ENCODE data around the gene NKRF. TPM values are rescaled to one million over a fixed set of nuclear protein-coding genes. Genes with fewer than 3 reads are reported as not detected.

Gene NKRF
- total RNA-seq, 2 experiments from 2014 or later, result 28.8 to 30.4 TPM

DNA sequence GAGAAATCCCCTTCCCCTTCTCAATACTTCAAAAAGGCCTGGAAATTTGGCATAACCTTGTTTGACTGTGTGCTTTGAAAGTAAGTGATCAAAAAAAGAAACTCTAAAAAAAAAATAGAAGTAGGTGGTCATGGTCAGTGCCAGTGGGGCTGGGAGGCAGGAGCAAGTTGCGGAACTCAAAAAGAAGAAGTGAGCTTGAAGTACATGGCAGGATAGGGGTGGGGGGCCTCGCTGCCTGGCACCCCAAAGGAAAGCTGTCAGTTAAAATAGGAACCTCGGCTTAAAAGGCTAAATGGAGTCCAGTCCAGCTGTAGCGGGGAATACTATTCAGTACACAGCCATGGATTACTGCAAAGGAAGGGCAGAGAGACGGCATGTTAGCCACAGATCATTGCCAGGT, 12.2 kb upstream of the NKRF start:
- POLR2A ChIA-PET, result no interaction called here
- CTCF ChIA-PET, result no interaction called here

DNA sequence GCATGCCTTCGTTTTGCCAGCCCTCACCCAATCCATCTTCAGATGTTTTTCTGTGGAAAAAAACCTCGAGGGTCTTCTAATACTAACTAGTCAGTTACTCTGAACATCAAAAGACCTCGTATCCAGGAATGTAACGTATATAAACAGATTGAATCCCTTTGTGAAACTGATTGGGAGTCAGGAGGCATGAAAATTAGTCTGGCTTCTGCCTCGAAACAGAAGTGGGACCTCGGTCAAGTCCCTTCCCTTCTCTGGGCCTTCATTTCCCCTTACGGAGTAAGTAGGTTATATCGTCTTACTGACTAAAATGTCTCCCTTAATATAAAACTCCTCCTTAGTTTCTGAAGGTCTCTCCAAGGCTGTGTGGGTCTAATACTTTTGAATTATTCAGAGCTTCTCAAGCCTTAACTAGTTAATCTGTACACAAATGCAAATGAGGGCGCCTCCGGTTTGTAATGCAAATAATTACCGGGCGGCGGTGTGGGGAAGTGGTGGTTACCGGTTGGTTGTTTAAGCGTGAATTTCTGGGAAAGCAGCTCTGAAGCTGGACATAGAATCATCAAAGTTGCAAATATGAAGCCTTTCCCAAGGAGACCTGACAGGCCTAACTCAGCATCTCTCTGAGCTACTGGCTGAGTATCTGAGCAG, 11.4 kb upstream of the NKRF start:
- ChIA-PET POLR2A (no interaction called here), CTCF (interaction anchor here (0.7 kb wide), 1 partner anchor 132 kb away, joined by 4 read pairs; no protein-coding TSS in a partner anchor)

DNA sequence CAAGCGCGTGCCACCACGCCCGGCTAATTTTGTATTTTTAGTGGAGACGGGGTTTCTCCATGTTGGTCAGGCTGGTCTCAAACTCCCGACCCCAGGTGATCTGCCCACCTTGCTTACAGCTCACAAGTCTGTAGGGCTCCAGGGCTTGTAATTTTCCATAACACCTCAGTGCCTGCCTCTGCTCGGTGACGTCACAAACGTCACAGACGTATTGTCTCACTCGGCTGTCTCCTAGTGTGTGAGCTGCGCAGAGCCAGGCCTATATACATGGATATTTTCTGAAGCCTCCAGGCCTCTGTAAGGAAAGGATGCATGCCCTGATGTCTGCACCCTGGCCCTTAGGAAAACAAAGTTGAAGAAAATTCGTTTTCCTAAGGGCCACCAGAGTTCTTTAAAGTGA, 8.6 kb upstream of the NKRF start:
- ChIA-PET CTCF (interaction anchor here (1.0 kb wide), 1 partner anchor 115 kb away, joined by 3 read pairs; no protein-coding TSS in a partner anchor), POLR2A (interaction anchor here (0.6 kb wide), 1 partner anchor 113 kb away, joined by 4 read pairs; no protein-coding TSS in a partner anchor)

DNA sequence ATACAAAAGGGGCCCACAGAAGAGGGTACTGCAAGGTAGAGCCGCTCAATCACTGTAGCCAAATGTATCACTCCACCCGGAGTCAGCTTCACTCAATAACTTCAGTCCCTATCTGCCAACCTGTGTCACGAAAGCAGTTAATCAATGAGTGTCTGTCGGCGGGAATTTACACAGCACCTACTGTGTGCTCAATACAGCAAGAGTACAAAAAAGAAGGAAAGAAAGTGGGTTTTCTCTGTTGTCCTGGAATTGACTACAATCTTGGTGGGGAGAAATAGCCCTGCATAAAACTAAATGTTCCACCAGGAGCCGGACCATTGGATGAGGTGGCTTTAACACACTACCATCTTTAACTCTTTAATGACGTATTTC, 780 bp upstream of the NKRF start:
- POLR2A ChIA-PET, result interaction anchor here (0.7 kb wide), 1 partner anchor 138 kb away, joined by 3 read pairs; no protein-coding TSS in a partner anchor
- CTCF ChIA-PET, result no interaction called here

DNA sequence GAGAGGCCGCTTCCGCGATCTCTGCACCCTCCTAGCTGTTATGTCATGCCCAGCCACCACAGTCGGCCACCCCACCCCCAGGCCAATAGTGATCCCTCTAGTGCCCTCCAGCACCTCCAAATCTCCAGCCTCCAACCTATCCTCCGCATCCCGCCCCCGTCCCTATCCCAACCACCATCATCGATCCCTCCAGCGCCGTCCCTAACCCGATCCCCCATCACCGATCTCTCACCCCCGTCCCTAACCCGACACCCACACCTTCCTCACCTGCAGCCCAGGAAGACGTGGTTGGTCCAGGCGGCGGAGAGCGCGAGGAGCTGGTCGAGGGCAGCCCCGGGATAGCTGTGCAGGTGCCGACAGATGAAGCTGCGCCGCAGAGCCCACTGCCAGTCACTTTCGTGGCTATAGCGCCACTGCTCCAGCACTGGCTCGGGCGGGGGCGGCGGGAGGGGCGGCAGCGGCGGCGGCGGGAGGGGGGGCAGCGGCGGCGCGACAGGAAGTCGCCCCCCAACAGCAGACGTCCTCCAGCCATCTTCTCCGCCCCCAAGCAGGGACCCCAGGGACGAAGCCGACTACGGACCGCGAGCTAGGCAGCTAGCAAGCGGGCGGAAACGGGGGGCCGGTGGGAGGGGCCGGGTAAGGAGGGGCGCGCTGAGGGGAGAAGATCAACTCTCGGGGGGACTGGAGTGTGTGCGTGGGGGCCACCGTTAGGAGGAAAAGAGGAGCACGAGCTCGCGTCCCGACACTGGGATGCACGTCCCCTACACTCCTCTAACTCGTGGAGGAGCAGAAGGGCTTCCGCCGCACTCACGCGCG, 552 bp downstream of the NKRF start:
- ChIA-PET POLR2A (interaction anchor here (0.6 to 1.6 kb wide), 9 partner anchors 11 to 87 kb away, joined by 3 to 15 read pairs (median 4); partner anchors contain the start of genes SEPTIN6 and UBE2A), CTCF (interaction anchor here (0.7 to 1.5 kb wide), 2 partner anchors 11 to 124 kb away, joined by 3 to 9 read pairs; no protein-coding TSS in a partner anchor)

DNA sequence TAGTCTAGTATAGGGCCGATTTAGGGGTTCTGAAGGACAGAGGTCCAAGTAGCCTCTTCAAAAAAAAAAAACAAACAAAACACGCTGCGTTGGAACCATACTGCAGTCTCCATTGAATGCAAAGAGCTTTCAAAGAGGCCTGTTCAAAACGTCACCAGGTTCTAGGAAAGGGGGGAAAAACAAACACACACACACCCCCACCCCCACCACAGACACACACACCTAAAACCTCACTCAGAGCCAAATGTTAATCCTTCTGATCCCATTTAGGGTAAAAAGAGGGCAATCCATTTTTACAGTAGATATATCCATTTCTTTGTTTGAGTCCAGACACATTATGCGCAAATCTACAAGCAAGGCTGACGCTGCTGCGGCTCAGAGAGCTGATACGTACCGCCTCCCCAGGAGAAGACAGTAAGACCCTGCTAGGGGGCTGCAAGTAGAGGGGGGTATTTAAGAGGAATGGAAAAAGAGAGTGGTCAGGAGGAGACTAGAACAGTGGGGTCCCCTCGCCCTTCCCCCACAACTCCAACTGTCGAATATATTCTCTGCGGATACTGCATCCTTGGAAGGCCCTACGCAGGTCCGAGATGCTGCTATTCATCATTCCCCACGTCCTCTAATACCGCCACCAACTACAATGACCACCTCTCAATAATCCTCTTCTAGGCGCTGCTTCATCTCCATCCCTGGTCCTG, 1.3 kb downstream of the NKRF start:
- POLR2A ChIA-PET, result interaction anchor here (0.8 to 1.6 kb wide), 5 partner anchors 23 to 86 kb away, joined by 3 to 9 read pairs (median 4); partner anchors contain the start of gene UBE2A
- CTCF ChIA-PET, result interaction anchor here (0.7 to 1.5 kb wide), 2 partner anchors 12 to 125 kb away, joined by 3 to 9 read pairs; no protein-coding TSS in a partner anchor

DNA sequence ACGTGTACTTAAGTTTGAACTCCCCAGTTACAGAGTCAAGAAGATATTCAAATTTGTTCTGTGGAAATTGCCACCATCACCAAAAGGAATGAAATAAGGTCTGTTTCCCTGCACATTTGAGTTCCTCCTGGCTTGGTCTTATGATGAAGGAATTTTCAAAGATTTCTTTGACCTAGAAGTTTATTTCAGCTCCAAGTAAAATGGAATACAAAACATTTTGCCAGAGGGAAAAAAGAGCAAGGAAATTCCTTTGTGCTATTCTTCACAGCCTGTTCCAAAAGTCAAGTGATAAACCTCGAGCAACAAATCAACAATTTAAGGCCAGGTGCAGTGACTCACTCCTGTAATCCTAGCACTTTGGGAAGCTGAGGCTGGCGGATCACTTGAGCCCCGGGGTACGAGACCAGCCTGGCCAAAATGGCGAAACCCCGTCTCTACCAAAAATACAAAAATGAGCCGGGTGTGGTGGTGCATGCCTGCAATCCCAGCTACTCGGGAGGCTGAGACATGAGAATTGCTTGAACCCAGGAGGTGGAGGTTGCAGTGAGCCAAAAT, 3.4 kb downstream of the NKRF start:
- CTCF ChIA-PET, result no interaction called here
- POLR2A ChIA-PET, result interaction anchor here (0.5 to 0.9 kb wide), 2 partner anchors 29 to 263 kb away, joined by 3 read pairs; partner anchors contain the start of gene UBE2A

DNA sequence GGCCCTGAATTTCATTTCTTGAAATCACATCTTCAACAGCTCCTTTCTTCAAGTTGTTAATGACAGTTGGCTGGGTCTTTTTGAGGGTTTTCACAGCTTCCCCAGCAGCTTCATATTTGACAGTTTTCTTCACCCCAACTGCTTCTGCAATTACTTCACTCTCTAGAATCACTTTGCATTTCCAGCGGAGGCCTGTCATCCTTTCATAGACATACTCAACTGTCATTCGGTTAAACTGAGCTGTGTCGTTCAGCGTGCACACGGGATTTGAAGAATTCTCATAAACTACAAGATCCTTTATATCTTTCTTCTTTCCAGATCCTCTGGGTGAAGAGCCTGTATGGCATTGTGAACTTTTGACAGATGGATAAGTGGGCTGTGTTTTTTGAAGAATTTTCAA, 16.4 kb downstream of the NKRF start:
- POLR2A ChIA-PET, result interaction anchor here (0.5 to 1.3 kb wide), 3 partner anchors 12 to 40 kb away, joined by 4 to 6 read pairs (median 5); partner anchors contain the start of gene UBE2A
- CTCF ChIA-PET, result no interaction called here

DNA sequence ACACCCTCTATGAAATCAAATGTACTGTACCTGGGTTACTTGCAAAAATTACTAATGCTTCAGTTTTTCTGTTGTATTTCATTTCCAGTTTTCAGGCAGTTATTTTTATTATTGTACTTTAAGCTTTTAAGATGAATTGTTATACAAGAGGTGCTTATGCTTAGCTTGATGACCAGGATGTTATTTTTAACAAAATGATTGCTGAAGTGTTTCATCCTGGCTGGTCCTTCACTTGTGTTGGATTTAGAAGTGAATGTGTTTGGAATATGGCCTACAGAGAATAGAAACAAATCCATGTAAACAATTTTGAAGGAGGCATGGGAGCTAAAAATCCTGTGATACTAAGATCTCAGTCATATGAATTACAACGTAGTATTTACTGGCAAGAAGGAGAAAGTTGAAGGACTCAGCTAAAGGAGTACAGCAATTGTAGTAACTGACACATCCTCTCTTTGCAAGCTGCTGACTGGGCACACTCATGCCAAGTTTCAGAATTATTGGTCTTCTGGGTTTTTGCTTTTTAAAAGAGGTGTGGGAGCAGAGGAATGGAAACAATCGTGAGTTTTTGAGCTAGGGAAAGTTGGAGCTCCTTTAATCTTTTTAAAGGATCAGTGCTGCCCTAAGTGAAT, 22.7 kb downstream of the NKRF start:
- POLR2A ChIA-PET, result interaction anchor here (0.6 to 1.1 kb wide), 3 partner anchors 9 to 30 kb away, joined by 3 to 5 read pairs (median 4); partner anchors contain the start of genes NKRF and UBE2A

DNA sequence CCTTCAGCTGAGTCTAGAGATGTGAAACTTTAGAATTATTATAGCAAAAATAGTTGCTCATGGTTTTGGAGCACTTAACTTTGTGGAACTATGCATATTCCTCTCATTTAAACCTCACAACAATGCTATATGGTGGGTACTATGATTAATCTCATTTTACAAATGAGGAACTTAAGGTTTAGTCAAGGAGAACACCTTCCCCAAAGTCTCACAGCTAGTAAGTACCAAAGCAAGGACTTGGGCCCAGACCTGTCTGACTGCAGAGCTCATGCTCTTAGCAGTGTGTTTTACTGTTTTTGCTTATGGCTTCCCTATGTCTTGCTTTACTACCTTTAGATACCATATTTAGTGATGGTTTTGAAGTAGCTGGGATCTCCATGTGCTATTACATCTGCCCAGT, 26.8 kb downstream of the NKRF start:
- CTCF ChIA-PET, result no interaction called here

More for the DNA sequence above, 22.7 kb downstream of the NKRF start:
- CTCF ChIA-PET, result interaction anchor here (0.8 to 1.1 kb wide), 2 partner anchors 101 kb away, joined by 3 read pairs; no protein-coding TSS in a partner anchor

DNA sequence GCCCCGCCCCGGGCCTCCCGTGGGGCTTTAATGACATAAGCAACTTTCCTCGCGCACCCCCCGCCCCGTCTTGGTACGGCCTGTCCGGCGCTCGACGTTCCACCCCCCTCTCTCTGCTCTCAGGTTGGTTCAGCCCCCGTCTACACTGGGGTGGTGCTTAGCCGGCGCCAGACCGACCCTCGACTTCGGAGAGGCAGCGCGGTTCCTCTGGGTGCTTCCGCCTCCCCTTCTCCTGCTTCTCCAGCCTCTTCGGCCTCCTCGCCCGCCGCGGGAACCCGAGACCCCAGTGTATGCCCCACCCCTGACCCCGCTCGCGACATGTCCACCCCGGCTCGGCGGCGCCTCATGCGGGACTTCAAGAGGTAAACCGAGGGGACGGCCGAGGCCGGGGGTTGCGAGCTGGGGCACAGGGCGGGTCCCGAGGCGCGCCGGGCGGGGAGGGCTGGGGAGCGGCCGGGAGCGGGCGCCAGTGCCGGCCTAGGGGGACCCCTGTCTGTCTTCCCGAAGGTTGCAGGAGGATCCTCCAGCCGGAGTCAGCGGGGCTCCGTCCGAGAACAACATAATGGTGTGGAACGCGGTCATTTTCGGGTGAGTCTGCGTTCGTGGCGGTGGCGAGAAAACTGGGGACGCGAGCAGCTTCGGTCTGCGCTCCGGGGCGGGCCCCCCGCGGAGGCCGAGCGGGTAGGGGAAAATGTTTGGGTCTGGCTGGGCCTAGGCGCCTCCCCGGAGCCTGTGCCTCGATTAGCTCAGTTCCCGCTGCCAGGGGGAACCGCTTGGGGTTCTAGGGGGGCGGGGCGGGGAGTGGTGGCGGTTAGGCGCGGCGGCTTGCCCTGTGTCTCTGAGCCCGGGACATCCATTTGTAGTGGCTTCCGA, 31.6 kb downstream of the NKRF start, which contains the start of gene UBE2A:
Gene UBE2A (plus strand): TSS at position 170 of the 873 bp plus-strand sequence. CDS start 149 bp downstream, at position 319.
- ChIA-PET CTCF (interaction anchor here (1.0 to 1.4 kb wide), 2 partner anchors 17 to 58 kb away, joined by 3 read pairs; no protein-coding TSS in a partner anchor), POLR2A (interaction anchor here (0.5 to 2.0 kb wide), 14 partner anchors 9 to 212 kb away, joined by 3 to 9 read pairs (median 4); partner anchors contain the start of genes NKRF, SEPTIN6, SLC25A5 and SOWAHD)

More for the DNA sequence above, 26.8 kb downstream of the NKRF start:
- POLR2A ChIA-PET, result interaction anchor here (0.5 to 0.6 kb wide), 2 partner anchors 9 to 41 kb away, joined by 3 to 6 read pairs; no protein-coding TSS in a partner anchor

DNA sequence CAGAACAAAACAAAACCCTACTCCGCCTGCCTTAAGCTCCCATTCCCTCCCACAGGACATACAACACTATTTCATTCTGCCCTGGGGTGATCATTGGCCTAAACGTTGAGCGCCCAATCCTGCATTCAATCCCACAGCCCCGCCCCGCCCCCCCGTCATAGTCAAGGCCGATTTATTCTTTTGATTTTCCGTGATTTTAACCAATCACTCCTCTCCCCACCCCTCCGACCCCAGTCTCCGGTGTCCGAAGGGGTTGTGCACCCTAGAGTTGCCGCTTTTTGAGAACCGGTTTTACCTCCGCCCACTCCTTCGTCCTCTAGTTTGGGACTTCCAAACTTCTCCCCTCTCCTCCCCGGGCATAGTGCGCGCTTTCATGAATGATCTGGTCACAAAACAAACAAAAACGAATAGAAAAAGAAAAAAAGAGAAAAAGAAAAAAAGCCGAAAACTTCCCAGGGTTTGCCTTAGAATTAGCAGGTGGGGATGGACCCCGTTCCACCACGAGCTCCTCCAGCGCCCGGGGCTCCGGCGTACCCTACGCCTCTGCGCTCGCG, 32.3 kb downstream of the NKRF start:
- CTCF ChIA-PET, result interaction anchor here (1.0 to 1.4 kb wide), 3 partner anchors 18 to 57 kb away, joined by 3 to 4 read pairs (median 3); no protein-coding TSS in a partner anchor
- POLR2A ChIA-PET, result interaction anchor here (0.5 to 2.0 kb wide), 9 partner anchors 10 to 213 kb away, joined by 3 to 8 read pairs (median 3); partner anchors contain the start of genes SLC25A5 and SOWAHD

DNA sequence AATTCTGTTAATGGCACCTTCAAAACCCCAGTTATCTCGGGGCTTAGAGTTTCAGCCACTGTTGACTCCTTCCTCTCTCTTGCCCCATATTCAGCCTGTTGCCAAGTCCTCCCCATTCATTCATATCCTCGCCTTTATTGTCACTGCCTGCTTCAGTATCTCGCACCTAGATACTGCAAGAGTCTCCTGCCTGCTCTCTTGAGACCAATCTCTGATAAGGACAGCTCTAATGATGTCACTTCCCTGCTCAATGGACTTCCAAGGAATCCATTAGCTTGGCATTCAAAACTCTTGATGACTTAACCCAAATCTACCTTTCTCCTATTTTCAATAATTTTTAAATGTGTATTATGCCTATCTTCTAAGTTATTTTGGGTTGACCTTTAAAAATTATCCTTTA, 33.0 kb downstream of the NKRF start:
- ChIA-PET POLR2A (interaction anchor here (0.9 kb wide), 1 partner anchor 9 kb away, joined by 3 read pairs; no protein-coding TSS in a partner anchor), CTCF (interaction anchor here (1.0 kb wide), 1 partner anchor 27 kb away, joined by 4 read pairs; no protein-coding TSS in a partner anchor)

DNA sequence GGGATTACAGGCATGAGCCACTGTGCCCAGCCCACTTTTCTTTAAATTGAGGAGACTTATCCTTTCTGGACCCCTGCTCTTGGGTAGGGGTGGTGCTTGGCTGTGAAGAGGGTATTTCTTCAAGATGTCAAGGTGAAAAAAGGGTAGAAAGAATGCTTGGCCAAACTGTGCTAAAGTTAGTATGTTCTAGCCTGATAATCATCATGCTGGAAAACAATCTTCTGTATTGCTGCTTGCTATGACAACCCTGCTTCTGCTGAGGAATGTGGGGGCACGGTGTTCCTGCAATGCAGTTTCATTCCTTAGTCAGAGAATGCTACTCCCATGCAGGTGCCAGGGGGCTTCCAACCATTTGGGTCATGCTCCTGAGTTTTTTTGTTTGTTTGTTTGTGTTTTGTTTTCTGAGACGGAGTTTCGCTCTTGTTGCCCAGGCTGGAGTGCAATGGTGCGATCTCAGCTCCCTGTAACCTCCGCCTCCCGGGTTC, 35.8 kb downstream of the NKRF start:
- ChIA-PET CTCF (no interaction called here), POLR2A (no interaction called here)

DNA sequence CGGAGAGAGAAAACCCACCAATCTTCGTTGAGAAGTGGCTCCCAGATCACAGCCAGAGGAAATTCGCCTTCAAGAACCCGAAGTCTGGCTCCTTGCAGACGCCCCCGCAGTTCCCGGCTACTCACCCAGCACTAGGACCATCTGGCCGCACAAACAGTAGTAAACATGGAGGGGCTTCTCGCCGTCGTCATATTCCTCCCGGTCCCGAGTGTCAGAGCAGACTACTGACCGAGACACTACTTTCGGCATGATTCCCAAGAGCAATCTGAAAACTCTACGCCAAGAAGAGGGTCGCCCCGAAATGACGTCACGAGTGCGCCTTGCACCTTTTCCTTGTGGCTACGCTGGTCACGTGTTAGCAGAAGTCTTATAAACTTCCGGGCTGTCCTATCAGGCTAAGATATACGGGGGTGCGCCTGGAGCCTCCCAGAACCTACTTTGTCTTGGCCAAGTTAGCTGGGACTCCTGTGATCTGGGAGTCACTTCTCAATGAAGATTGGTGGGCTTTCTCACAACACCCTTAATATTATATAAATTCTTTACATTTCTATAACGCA, 41.0 kb downstream of the NKRF start, which contains the start of gene STEEP1:
Gene STEEP1 (minus strand): TSS at position 303 of the 557 bp plus-strand sequence. CDS start 54 bp downstream, at position 249.
- ChIA-PET CTCF (no interaction called here), POLR2A (interaction anchor here (1.3 kb wide), 1 partner anchor 10 kb away, joined by 3 read pairs; no protein-coding TSS in a partner anchor)

DNA sequence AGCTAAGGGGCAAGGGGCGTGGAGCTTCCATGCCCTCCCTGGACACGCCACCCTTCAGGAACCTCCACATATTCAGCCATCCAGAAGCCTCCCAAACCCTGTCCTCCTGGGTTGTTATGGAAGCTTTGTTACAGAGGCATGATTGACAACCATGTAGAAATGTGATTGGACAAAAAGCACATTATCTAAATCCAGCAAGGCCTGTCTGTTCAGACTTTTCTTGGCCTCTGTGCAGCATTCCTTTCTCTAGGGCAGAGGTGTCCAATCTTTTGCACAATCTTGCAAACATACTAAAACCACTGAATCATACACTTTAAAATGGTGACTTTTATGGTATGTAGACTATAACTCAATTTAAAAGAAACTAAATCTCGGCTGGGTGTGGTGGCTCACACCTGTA, 53.7 kb downstream of the NKRF start:
- POLR2A ChIA-PET, result no interaction called here
- CTCF ChIA-PET, result no interaction called here
